Measurements from ENCODE around the gene SNX21.
"Not testable (repeated sequence)": the region's sequence is repeated elsewhere in the genome, so short reads cannot be mapped to it uniquely, and the experiment has no call there.

Gene SNX21

DNA sequence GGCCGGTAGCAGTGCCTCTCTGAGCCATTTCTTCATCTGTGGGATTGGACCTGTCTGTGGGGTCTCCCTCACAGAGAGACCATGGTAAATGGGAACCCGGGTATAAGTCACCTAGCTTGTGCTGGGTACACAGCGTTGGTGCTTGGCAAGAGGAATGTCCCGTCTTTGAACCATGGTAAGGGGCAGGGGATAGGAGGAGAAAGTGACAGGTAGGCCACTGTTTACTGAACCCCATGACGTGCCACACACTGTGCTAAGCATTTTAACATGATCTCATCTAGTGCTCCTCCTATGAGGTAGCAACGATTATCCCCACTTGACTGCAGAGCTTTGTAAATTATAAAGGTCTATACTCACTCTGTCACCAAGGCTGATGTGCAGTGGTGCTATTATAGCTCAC lies 5.9 kb upstream of the SNX21 start:
- H3K4ac ChIP-seq (ENCODE audit: low read length), result no peak overlapping the region

DNA sequence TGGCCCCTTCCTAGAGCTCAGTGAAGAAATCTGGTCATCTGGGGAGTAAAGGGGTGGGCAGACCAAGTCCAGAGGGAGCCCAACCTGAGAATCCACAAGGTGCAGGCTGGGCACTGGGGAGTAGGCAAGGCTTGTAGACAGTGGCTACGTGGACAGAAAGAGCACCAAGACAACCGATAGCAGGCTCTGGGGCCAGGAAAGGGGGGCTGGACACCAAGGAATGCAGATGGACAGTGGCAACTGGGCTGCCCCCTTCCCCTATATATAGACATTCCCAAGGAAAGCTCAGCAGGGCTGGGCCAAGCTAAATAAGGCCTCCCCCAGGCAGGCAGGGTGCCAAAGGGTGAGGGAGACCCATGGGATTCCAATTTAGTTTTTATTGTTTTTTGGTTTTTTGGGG lies 5.0 kb upstream of the SNX21 start:
- Histone ChIP-seq H3K4me1 (ENCODE audit: control insufficient read depth in 2 of 2, insufficient read depth in 1 of 2, low read depth in 1 of 2, low read length in 2 of 2) (peaks cover 11 to 16% of the 10 kb centered on the region in 2 donors), H2BK15ac (ENCODE audit: low read length) (peak overlapping the region; percentile 96), H2AFZ (ENCODE audit: low read length) (peak overlapping the region; percentile 49), H3K18ac (ENCODE audit: low read length) (peak overlapping the region; percentile 7), H4K91ac (ENCODE audit: low read depth, low read length, poor library complexity) (no peak overlapping the region), H3K9ac (ENCODE audit: low read depth, low read length, poor library complexity) (no peak overlapping the region), H2AK5ac (ENCODE audit: low read depth, low read length) (no peak overlapping the region), H3K9me3 (replicated peaks in 1 of 2; ENCODE audit: control insufficient read depth in 2 of 2, insufficient read depth in 1 of 2, low read depth in 1 of 2, low read length in 2 of 2) (peaks cover 0 to 3% of the 10 kb centered on the region in 2 donors), H3K4me2 (ENCODE audit: insufficient read depth, low read length, poor library complexity, severe bottlenecking) (no peak overlapping the region), H4K8ac (ENCODE audit: low read depth, low read length) (no peak overlapping the region), H3K14ac (ENCODE audit: low read length) (no peak overlapping the region), H3K36me3 (replicated peaks in 1 of 2; ENCODE audit: control insufficient read depth in 2 of 2, insufficient read depth in 2 of 2, low read length in 2 of 2) (no peaks in the 10 kb centered on the region), H3K4me3 (ENCODE audit: low read length in 2 of 2) (no peak overlapping the region), H2BK5ac (ENCODE audit: low read length) (no peak overlapping the region), H3K79me1 (ENCODE audit: low read depth, low read length) (no peaks in the 10 kb centered on the region), H2BK12ac (ENCODE audit: low read length) (no peak overlapping the region), H3K27me3 (ENCODE audit: control insufficient read depth in 3 of 3, insufficient read depth in 3 of 3, low read depth in 1 of 3, low read length in 3 of 3) (peaks cover 0 to 9% (median 3%) of the 10 kb centered on the region in 3 experiments), H3K4ac (ENCODE audit: low read length) (no peak overlapping the region), H2BK120ac (ENCODE audit: low read depth, low read length) (no peak overlapping the region), H3K23ac (ENCODE audit: low read depth, low read length, poor library complexity) (no peak overlapping the region), H3K27ac (replicated peaks; ENCODE audit: low read length) (no peak overlapping the region)
- WGBS, 2 donors (ENCODE audit: extremely low coverage in 2 of 2, insufficient read length in 2 of 2, insufficient replicate concordance in 1 of 2), result no CpG with 5 or more reads among the region's 2 CpGs
- no peak for DNase-seq (ENCODE audit: low spot score)

More for the DNA sequence above, 5.9 kb upstream of the SNX21 start:
- H3K14ac ChIP-seq (ENCODE audit: low read length), result no peak overlapping the region
- H3K27ac ChIP-seq (replicated peaks; ENCODE audit: low read length), result no peak overlapping the region
- H4K91ac ChIP-seq (ENCODE audit: low read depth, low read length, poor library complexity), result no peak overlapping the region
- no peaks in the 10 kb centered on the region for H3K79me1 ChIP-seq (ENCODE audit: low read depth, low read length)
- H3K23ac ChIP-seq (ENCODE audit: low read depth, low read length, poor library complexity), result no peak overlapping the region
- no peak overlapping the region for H4K8ac ChIP-seq (ENCODE audit: low read depth, low read length)
- DNase-seq (ENCODE audit: low spot score), result no peak
- H2BK12ac ChIP-seq (ENCODE audit: low read length), result no peak overlapping the region
- no peak overlapping the region for H3K18ac ChIP-seq (ENCODE audit: low read length)
- no peak overlapping the region for H2BK5ac ChIP-seq (ENCODE audit: low read length)
- no peak overlapping the region for H3K9ac ChIP-seq (ENCODE audit: low read depth, low read length, poor library complexity)
- no peak overlapping the region for H2BK120ac ChIP-seq (ENCODE audit: low read depth, low read length)
- H2BK15ac ChIP-seq (ENCODE audit: low read length), result no peak overlapping the region
- peaks cover 0 to 18% (median 3%) of the 10 kb centered on the region in 3 experiments for H3K27me3 ChIP-seq (ENCODE audit: control insufficient read depth in 3 of 3, insufficient read depth in 3 of 3, low read depth in 1 of 3, low read length in 3 of 3)
- WGBS, 2 donors (ENCODE audit: extremely low coverage in 2 of 2, insufficient read length in 2 of 2, insufficient replicate concordance in 1 of 2), result no CpG with 5 or more reads among the region's 6 CpGs
- peaks cover 0 to 3% of the 10 kb centered on the region in 2 donors for H3K9me3 ChIP-seq (replicated peaks in 1 of 2; ENCODE audit: control insufficient read depth in 2 of 2, insufficient read depth in 1 of 2, low read depth in 1 of 2, low read length in 2 of 2)
- H2AFZ ChIP-seq (ENCODE audit: low read length), result no peak overlapping the region
- H3K4me1 ChIP-seq (ENCODE audit: control insufficient read depth in 2 of 2, insufficient read depth in 1 of 2, low read depth in 1 of 2, low read length in 2 of 2), result peaks cover 11 to 13% of the 10 kb centered on the region in 2 donors
- H3K4me2 ChIP-seq (ENCODE audit: insufficient read depth, low read length, poor library complexity, severe bottlenecking), result no peak overlapping the region
- H3K36me3 ChIP-seq (replicated peaks in 1 of 2; ENCODE audit: control insufficient read depth in 2 of 2, insufficient read depth in 2 of 2, low read length in 2 of 2), result no peaks in the 10 kb centered on the region
- no peak overlapping the region for H3K4me3 ChIP-seq (ENCODE audit: low read length in 2 of 2)
- no peak overlapping the region for H2AK5ac ChIP-seq (ENCODE audit: low read depth, low read length)

DNA sequence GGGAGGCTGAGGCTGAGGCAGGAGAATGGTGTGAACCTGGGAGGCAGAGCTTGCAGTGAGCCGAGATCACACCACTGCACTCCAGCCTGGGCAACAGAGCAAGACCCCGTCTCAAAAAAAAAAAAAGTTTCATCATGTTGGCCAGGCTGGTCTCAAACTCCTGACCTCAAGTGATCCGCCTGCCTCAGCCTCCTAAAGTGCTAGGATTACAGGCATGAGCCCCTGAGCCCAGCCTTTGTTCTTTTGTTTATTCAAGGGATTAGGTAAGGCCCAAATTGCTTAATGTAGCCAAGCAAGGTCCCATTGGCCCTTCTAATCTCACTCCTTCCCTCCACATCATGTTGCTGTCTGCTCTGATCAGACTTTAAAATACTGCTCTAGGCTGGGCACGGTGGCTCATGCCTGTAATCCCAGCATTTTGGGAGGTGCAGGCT lies 3.9 kb upstream of the SNX21 start:
- H3K4ac ChIP-seq (ENCODE audit: low read length); H3K9me3 ChIP-seq (replicated peaks in 1 of 2; ENCODE audit: control insufficient read depth in 2 of 2, insufficient read depth in 1 of 2, low read depth in 1 of 2, low read length in 2 of 2); H2BK120ac ChIP-seq (ENCODE audit: low read depth, low read length); H3K36me3 ChIP-seq (replicated peaks in 1 of 2; ENCODE audit: control insufficient read depth in 2 of 2, insufficient read depth in 2 of 2, low read length in 2 of 2); H3K27ac ChIP-seq (replicated peaks; ENCODE audit: low read length); H4K8ac ChIP-seq (ENCODE audit: low read depth, low read length); H3K79me1 ChIP-seq (ENCODE audit: low read depth, low read length); H3K4me2 ChIP-seq (ENCODE audit: insufficient read depth, low read length, poor library complexity, severe bottlenecking); H2BK5ac ChIP-seq (ENCODE audit: low read length); H4K91ac ChIP-seq (ENCODE audit: low read depth, low read length, poor library complexity); H3K27me3 ChIP-seq (ENCODE audit: control insufficient read depth in 3 of 3, insufficient read depth in 3 of 3, low read depth in 1 of 3, low read length in 3 of 3); H3K18ac ChIP-seq (ENCODE audit: low read length); H3K4me3 ChIP-seq (ENCODE audit: low read length in 2 of 2); H2AK5ac ChIP-seq (ENCODE audit: low read depth, low read length); H3K14ac ChIP-seq (ENCODE audit: low read length); H3K23ac ChIP-seq (ENCODE audit: low read depth, low read length, poor library complexity); H2BK15ac ChIP-seq (ENCODE audit: low read length); DNase-seq (ENCODE audit: low spot score); H2AFZ ChIP-seq (ENCODE audit: low read length); H3K9ac ChIP-seq (ENCODE audit: low read depth, low read length, poor library complexity); H2BK12ac ChIP-seq (ENCODE audit: low read length): not testable (repeated sequence)
- no CpG with 5 or more reads among the region's 4 CpGs for WGBS, 2 donors (ENCODE audit: extremely low coverage in 2 of 2, insufficient read length in 2 of 2, insufficient replicate concordance in 1 of 2)
- H3K4me1 ChIP-seq (ENCODE audit: control insufficient read depth in 2 of 2, insufficient read depth in 1 of 2, low read depth in 1 of 2, low read length in 2 of 2), result peaks cover 14% of the 10 kb centered on the region in 2 donors

DNA sequence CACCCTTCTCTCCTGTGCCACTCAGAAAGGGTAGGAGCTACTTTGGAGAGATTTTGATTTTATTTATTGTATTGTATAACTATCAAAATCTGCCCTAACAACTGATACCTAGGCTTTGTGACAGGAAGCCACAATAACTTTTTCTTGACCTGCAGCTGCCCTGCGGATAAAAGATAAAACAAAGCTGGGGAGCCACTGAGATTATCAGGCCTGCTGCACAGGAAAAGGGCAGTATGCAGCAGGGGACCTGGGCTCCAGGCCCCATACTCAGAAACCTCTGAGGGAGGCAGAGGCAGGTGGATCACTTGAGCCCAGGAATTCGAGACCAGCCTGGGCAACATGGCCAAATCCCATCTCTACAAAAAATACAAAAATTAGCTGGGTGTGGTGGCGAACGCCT lies 980 bp upstream of the SNX21 start:
- DNase-seq (ENCODE audit: low spot score), result no peak

More for the DNA sequence above, 980 bp upstream of the SNX21 start:
- Histone ChIP-seq H3K4ac (ENCODE audit: low read length) (no peak overlapping the region), H2BK120ac (ENCODE audit: low read depth, low read length) (no peak overlapping the region), H3K36me3 (replicated peaks in 1 of 2; ENCODE audit: control insufficient read depth in 2 of 2, insufficient read depth in 2 of 2, low read length in 2 of 2) (peaks cover 0 to 21% of the 10 kb centered on the region in 2 donors), H3K4me3 (ENCODE audit: low read length in 2 of 2) (no peak overlapping the region), H3K79me1 (ENCODE audit: low read depth, low read length) (no peaks in the 10 kb centered on the region), H3K4me1 (ENCODE audit: control insufficient read depth in 2 of 2, insufficient read depth in 1 of 2, low read depth in 1 of 2, low read length in 2 of 2) (peaks cover 7 to 12% of the 10 kb centered on the region in 2 donors), H3K27me3 (ENCODE audit: control insufficient read depth in 3 of 3, insufficient read depth in 3 of 3, low read depth in 1 of 3, low read length in 3 of 3) (no peaks in the 10 kb centered on the region), H3K18ac (ENCODE audit: low read length) (no peak overlapping the region), H3K9ac (ENCODE audit: low read depth, low read length, poor library complexity) (no peak overlapping the region), H3K4me2 (ENCODE audit: insufficient read depth, low read length, poor library complexity, severe bottlenecking) (no peak overlapping the region), H3K9me3 (replicated peaks in 1 of 2; ENCODE audit: control insufficient read depth in 2 of 2, insufficient read depth in 1 of 2, low read depth in 1 of 2, low read length in 2 of 2) (no peaks in the 10 kb centered on the region), H2BK15ac (ENCODE audit: low read length) (no peak overlapping the region), H3K27ac (replicated peaks; ENCODE audit: low read length) (no peak overlapping the region), H2BK5ac (ENCODE audit: low read length) (no peak overlapping the region), H3K23ac (ENCODE audit: low read depth, low read length, poor library complexity) (no peak overlapping the region), H2AK5ac (ENCODE audit: low read depth, low read length) (no peak overlapping the region), H3K14ac (ENCODE audit: low read length) (no peak overlapping the region), H2BK12ac (ENCODE audit: low read length) (no peak overlapping the region), H4K91ac (ENCODE audit: low read depth, low read length, poor library complexity) (no peak overlapping the region), H2AFZ (ENCODE audit: low read length) (peak overlapping the region; percentile 91), H4K8ac (ENCODE audit: low read depth, low read length) (no peak overlapping the region)
- no CpG with 5 or more reads among the region's 4 CpGs for WGBS, 2 donors (ENCODE audit: extremely low coverage in 2 of 2, insufficient read length in 2 of 2, insufficient replicate concordance in 1 of 2)

All from neuronal stem cell (in vitro differentiated cells).